HEK293 (cell line): ENCODE data around the gene TULP1.

Experiments
- ELK4 ChIP-seq: IDR thresholded peaks from 2 replicates; pipeline ENCODE4 v1.6.1; 2011; ENCODE audit warnings: mild to moderate bottlenecking, low read depth, low read length, borderline replicate concordance
- GFI1B ChIP-seq: fragments of 450-650 bp; formaldehyde crosslinking; IDR thresholded peaks from 2 replicates; pipeline ENCODE4 v1.5.1; 2016; ENCODE audit warnings: missing biosample characterization, missing genetic modification characterization
- IKZF3 ChIP-seq: fragments of 450-650 bp; IDR thresholded peaks from 2 replicates; pipeline ENCODE4 v1.5.0; 2018; ENCODE audit warnings: missing biosample characterization, mild to moderate bottlenecking, missing genetic modification characterization, moderate library complexity
- MEIS1 ChIP-seq: sonication (generic); formaldehyde crosslinking; IDR thresholded peaks from 2 replicates; pipeline ENCODE4 v1.8.1; 2022; ENCODE audit warnings: missing genetic modification reagents, mild to moderate bottlenecking, borderline replicate concordance
- PRDM6 ChIP-seq: fragments of 450-650 bp; formaldehyde crosslinking; IDR thresholded peaks from 2 replicates; pipeline ENCODE4 v1.5.1; 2017; ENCODE audit warnings: missing biosample characterization, missing genetic modification characterization
- REPIN1 ChIP-seq: fragments of 450-650 bp; formaldehyde crosslinking; IDR thresholded peaks from 2 replicates; pipeline ENCODE4 v1.5.1; 2017; ENCODE audit warnings: missing biosample characterization, missing genetic modification characterization, low read depth
- REST ChIP-seq: fragments of 450-650 bp; formaldehyde crosslinking; IDR thresholded peaks from 2 replicates; pipeline ENCODE4 v1.5.1; 2016; ENCODE audit warnings: missing biosample characterization, missing genetic modification characterization
- YY1 ChIP-seq: fragments of 450-650 bp; formaldehyde crosslinking; IDR thresholded peaks from 2 replicates; pipeline ENCODE4 v1.5.1; 2018; ENCODE audit warnings: missing biosample characterization, missing genetic modification characterization
- ZBTB1 ChIP-seq: fragments of 450-650 bp; formaldehyde crosslinking; IDR thresholded peaks from 2 replicates; pipeline ENCODE4 v1.5.1; 2016; ENCODE audit warnings: missing biosample characterization, missing genetic modification characterization
- ZBTB21 ChIP-seq: fragments of 450-650 bp; formaldehyde crosslinking; IDR thresholded peaks from 2 replicates; pipeline ENCODE4 v1.5.1; 2017; ENCODE audit warnings: missing biosample characterization, missing genetic modification characterization
- ZBTB26 ChIP-seq: fragments of 450-650 bp; formaldehyde crosslinking; optimal IDR thresholded peaks from 2 replicates; pipeline ENCODE3; 2016; ENCODE audit warnings: missing biosample characterization, mild to moderate bottlenecking, missing genetic modification characterization
- ZFHX2 ChIP-seq: fragments of 450-650 bp; formaldehyde crosslinking; conservative IDR thresholded peaks from 2 replicates; pipeline ENCODE4 v1.5.1; 2016; ENCODE audit warnings: missing biosample characterization, missing genetic modification characterization
- ZNF121 ChIP-seq: fragments of 450-650 bp; formaldehyde crosslinking; IDR thresholded peaks from 2 replicates; pipeline ENCODE4 v1.5.1; 2016; ENCODE audit warnings: missing biosample characterization, missing genetic modification characterization
- ZNF146 ChIP-seq: fragments of 450-650 bp; formaldehyde crosslinking; IDR thresholded peaks from 2 replicates; pipeline ENCODE4 v1.5.1; 2016; ENCODE audit warnings: missing biosample characterization, missing genetic modification characterization
- ZNF16 ChIP-seq: fragments of 450-650 bp; formaldehyde crosslinking; IDR thresholded peaks from 2 replicates; pipeline ENCODE4 v1.5.1; 2016; ENCODE audit warnings: low read depth, missing biosample characterization, missing genetic modification characterization
- ZNF214 ChIP-seq: fragments of 450-650 bp; formaldehyde crosslinking; IDR thresholded peaks from 2 replicates; pipeline ENCODE4 v1.5.1; 2017; ENCODE audit warnings: missing biosample characterization, mild to moderate bottlenecking, missing genetic modification characterization, borderline replicate concordance
- ZNF23 ChIP-seq: fragments of 450-650 bp; formaldehyde crosslinking; IDR thresholded peaks from 2 replicates; pipeline ENCODE4 v1.5.1; 2016; ENCODE audit warnings: missing biosample characterization, missing genetic modification characterization, borderline replicate concordance
- ZNF302 ChIP-seq: fragments of 450-650 bp; formaldehyde crosslinking; IDR thresholded peaks from 2 replicates; pipeline ENCODE4 v1.5.1; 2016; ENCODE audit warnings: missing biosample characterization, missing genetic modification characterization, low read depth
- ZNF398 ChIP-seq: fragments of 450-650 bp; formaldehyde crosslinking; IDR thresholded peaks from 2 replicates; pipeline ENCODE4 v1.5.1; 2017; ENCODE audit warnings: missing biosample characterization, missing genetic modification characterization
- ZNF501 ChIP-seq: fragments of 450-650 bp; formaldehyde crosslinking; IDR thresholded peaks from 2 replicates; pipeline ENCODE4 v1.5.1; 2016; ENCODE audit warnings: missing biosample characterization, missing genetic modification characterization
- ZNF529 ChIP-seq: fragments of 450-650 bp; formaldehyde crosslinking; IDR thresholded peaks from 2 replicates; pipeline ENCODE4 v1.5.1; 2017; ENCODE audit warnings: missing genetic modification characterization, missing biosample characterization; ENCODE audit not compliant: insufficient replicate concordance
- ZNF530 ChIP-seq: fragments of 450-650 bp; formaldehyde crosslinking; IDR thresholded peaks from 2 replicates; pipeline ENCODE4 v1.5.1; 2016; ENCODE audit warnings: low read depth, missing biosample characterization, missing genetic modification characterization
- ZNF544 ChIP-seq: fragments of 450-650 bp; formaldehyde crosslinking; IDR thresholded peaks from 2 replicates; pipeline ENCODE4 v1.5.0; 2017; ENCODE audit warnings: missing biosample characterization, missing genetic modification characterization
- ZNF561 ChIP-seq: fragments of 450-650 bp; IDR thresholded peaks from 2 replicates; pipeline ENCODE4 v1.5.1; 2018; ENCODE audit warnings: missing biosample characterization, missing genetic modification characterization, borderline replicate concordance
- ZNF571 ChIP-seq: fragments of 450-650 bp; formaldehyde crosslinking; IDR thresholded peaks from 2 replicates; pipeline ENCODE4 v1.5.0; 2017; ENCODE audit warnings: missing biosample characterization, missing genetic modification characterization
- ZNF670 ChIP-seq: fragments of 450-650 bp; formaldehyde crosslinking; IDR thresholded peaks from 2 replicates; pipeline ENCODE4 v1.5.1; 2016; ENCODE audit warnings: missing biosample characterization, missing genetic modification characterization, low read depth
- ZSCAN18 ChIP-seq: fragments of 450-650 bp; formaldehyde crosslinking; IDR thresholded peaks from 2 replicates; pipeline ENCODE4 v1.5.1; 2016; ENCODE audit warnings: missing biosample characterization, missing genetic modification characterization
- ZSCAN30 ChIP-seq: fragments of 450-650 bp; IDR thresholded peaks from 2 replicates; pipeline ENCODE4 v1.5.1; 2018; ENCODE audit warnings: missing biosample characterization, mild to moderate bottlenecking, missing genetic modification characterization, moderate library complexity
- ZXDB ChIP-seq: fragments of 450-650 bp; formaldehyde crosslinking; IDR thresholded peaks from 2 replicates; pipeline ENCODE4 v1.5.1; 2016; ENCODE audit warnings: missing biosample characterization, missing genetic modification characterization

Gene TULP1

GRCh38 chr6:35468980-35469750 is 43.5 kb downstream of the TULP1 start (continued):
- TF ChIP-seq REPIN1 (tag by site-specific recombination), result no peak
- TF ChIP-seq ZNF146, result no peak
- TF ChIP-seq ZNF16 (tag by site-specific recombination), result no peak
- no peak for TF ChIP-seq ZFHX2 (tag by site-specific recombination)
- TF ChIP-seq ZNF530, result no peak
- no peak for TF ChIP-seq ZNF670 (tag by site-specific recombination)
- no peak for TF ChIP-seq ZXDB (tag by site-specific recombination)
- no peak for TF ChIP-seq ZBTB26 (tag by site-specific recombination)
- TF ChIP-seq YY1 (tag by site-specific recombination), result no peak
- no peak for TF ChIP-seq ZBTB21 (tag by site-specific recombination)
- TF ChIP-seq ELK4, result no peak
- TF ChIP-seq ZNF544 (tag by site-specific recombination), result no peak
- TF ChIP-seq ZSCAN18, result no peak
- no peak for TF ChIP-seq IKZF3 (tag by site-specific recombination)
- TF ChIP-seq ZNF398 (tag by site-specific recombination), result no peak
- no peak for TF ChIP-seq ZNF571 (tag by site-specific recombination)
- no peak for TF ChIP-seq MEIS1 (CRISPR knock-in tag)
- TF ChIP-seq PRDM6 (tag by site-specific recombination), result no peak
- no peak for TF ChIP-seq REST (tag by site-specific recombination)
- no peak for TF ChIP-seq ZNF529
- no peak for TF ChIP-seq ZNF302 (tag by site-specific recombination)
- TF ChIP-seq ZNF214 (tag by site-specific recombination), result no peak
- no peak for TF ChIP-seq ZNF501
- TF ChIP-seq GFI1B, result no peak
- no peak for TF ChIP-seq ZNF121 (tag by site-specific recombination)
- no peak for TF ChIP-seq ZNF561
- TF ChIP-seq ZBTB1 (tag by site-specific recombination), result no peak
- TF ChIP-seq ZNF23 (tag by site-specific recombination), result no peak
- no peak for TF ChIP-seq ZSCAN30
